Stimulated activated CD4-positive, alpha-beta T cell treated with anti-CD3 and anti-CD28 coated beads, Interleukin-4, amount 100 ng/mL, for 48 hours (primary cell): ENCODE data around the gene ZNF184.
A peak's percentile ranks its signal among the peaks of the same experiment; 100 is the strongest.

Experiments
- DNase-seq, 2 donors: peaks; one replicate each; pipeline ENCODE4 v3.0.0-alpha.2; 2020; ENCODE audit warnings: low read depth in 2 of 2

The ZNF184 gene

GRCh38 chr6:27472617-27473400 lies at the start of gene ZNF184:
Gene ZNF184 (minus strand): TSS chr6:27473105. CDS start chr6:27472294, 811 bp downstream.
- peak; percentile 66 to 80 for DNase-seq

- DNase-seq, result peak; percentile 46 to 50
These were observed 46.2 kb upstream of the ZNF184 start for GRCh38 chr6:27518881-27519795.

- DNase-seq, result no peak
These were observed 45.3 kb upstream of the ZNF184 start for GRCh38 chr6:27517928-27518787.

- DNase-seq, result no peak
These were observed 44.3 kb upstream of the ZNF184 start for GRCh38 chr6:27517238-27517637.

GRCh38 chr6:27514906-27515495 lies 42.1 kb upstream of the ZNF184 start:
- DNase-seq, result no peak

GRCh38 chr6:27512525-27512924 lies 39.6 kb upstream of the ZNF184 start:
- DNase-seq, result no peak

- DNase-seq, result no peak
These were observed 34.4 kb upstream of the ZNF184 start for GRCh38 chr6:27507041-27507956.

- peak; percentile 26 to 55 for DNase-seq
These were observed 32.5 kb upstream of the ZNF184 start for GRCh38 chr6:27505209-27506027.

GRCh38 chr6:27503436-27504030 lies 30.6 kb upstream of the ZNF184 start:
- DNase-seq, result peak; percentile 66 to 86

GRCh38 chr6:27502508-27503435 lies 29.9 kb upstream of the ZNF184 start:
- DNase-seq, result peak; percentile 69 to 71

GRCh38 chr6:27501187-27501586 lies 28.3 kb upstream of the ZNF184 start:
- DNase-seq, result no peak

GRCh38 chr6:27500177-27500576 lies 27.3 kb upstream of the ZNF184 start:
- DNase-seq, result no peak

GRCh38 chr6:27495386-27496135 lies 22.7 kb upstream of the ZNF184 start:
- DNase-seq, result peak; percentile 70 to 81

- DNase-seq, result no peak
These were observed 22.1 kb upstream of the ZNF184 start for GRCh38 chr6:27494987-27495385.

GRCh38 chr6:27494103-27494502 lies 21.2 kb upstream of the ZNF184 start:
- DNase-seq, result no peak

GRCh38 chr6:27492631-27493190 lies 19.8 kb upstream of the ZNF184 start:
- DNase-seq, result no peak
